C1 segment of cervical spinal cord (tissue), 14 donors: ENCODE measurements around the gene RGS2.
A peak's percentile ranks its signal among the peaks of the same experiment; 100 is the strongest.

Source experiments
- DNase-seq, 14 donors: peaks; one replicate each; lab custom pipeline; 2025; lab: John Stamatoyannopoulos, UW

The RGS2 gene

DNA sequence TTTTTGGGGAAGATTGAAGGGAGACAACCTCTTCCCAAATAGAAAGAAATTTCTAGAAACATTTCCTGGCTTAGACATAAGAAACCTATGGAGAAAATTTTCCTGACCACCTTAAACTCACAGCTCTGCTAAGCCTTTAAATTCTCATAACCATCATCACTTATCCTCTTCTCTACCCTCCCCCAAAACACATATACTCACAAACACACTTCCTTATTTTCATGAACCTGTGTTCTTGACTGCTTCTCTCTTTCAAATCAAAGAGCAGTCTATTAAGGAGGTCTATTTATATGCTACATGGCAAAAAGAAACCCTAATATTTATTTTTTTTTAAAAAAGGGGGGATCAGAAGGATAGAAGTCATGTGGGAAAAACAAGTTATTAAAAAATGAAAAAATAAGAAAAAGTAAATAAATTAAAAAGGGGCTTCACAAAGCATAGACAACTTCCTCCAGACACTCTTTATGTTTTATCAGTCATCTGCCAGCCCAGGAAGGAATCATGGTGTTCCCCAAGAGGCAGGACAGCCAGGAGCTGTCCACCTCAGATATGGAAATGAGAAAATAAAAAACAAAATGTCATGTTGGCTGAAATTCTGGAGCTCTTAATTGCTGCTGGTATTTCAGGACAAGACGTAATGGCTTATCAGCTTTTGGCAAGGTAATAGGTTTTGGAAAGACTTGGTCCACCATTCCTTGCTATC, 12.8 kb upstream of the RGS2 start:
- no peak for DNase-seq

DNA sequence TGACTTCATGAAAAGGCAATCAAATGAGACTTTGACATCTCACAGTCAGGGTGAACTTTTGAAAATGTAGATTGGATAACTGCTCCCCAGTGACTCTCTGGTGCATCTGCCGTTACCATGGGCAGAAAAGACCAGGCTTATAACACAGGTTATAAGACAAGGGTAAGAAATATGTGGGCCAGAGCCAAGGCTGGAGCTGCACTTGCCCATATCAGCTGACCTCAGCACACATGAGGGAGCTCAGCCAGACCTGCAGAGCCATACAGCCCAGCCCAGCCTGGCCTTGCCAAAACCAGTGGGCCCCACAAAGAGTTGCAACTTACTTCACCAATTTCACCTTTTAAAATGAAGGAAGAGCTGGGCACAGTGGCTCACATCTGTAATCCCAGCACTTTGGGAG, 11.7 kb upstream of the RGS2 start:
- no peak for DNase-seq

DNA sequence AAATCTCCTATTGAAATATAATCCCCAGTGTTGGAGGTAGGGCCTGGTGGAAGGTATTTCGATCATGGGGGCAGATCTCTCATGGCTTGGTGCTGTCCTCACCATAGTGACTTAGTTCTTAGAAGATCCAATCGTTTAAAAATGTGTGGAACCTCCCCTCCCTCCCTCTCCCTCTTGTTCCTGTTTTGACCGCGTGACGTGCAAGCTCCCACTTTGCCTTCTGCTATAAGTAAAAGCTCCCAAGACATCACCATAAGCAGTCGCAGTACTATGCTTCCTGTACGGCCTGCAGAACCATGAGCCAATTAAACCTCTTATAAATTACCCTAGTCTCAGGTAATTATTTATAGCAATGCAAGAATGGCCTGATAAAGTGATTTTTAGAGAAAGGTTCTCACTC, 10.9 kb upstream of the RGS2 start:
- no peak for DNase-seq

DNA sequence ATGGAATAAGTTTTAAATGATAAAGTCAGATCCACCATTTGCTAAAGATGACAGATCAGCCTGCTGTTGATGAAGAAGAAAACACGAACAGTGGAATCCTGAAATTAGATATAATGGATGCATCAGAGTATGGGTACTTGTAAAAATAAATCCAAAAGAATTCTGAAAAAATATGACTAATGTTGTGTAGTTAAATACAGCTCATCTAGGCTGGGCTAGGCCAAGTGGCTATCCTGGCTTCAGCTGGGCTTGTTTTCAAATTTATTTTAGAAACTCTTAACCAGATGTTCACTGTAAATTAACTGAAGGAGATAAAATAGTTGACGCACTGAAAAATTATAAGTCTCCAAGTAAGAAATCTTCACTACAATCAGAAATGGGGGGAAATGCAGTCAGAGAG, 7.4 kb upstream of the RGS2 start:
- no peak for DNase-seq

DNA sequence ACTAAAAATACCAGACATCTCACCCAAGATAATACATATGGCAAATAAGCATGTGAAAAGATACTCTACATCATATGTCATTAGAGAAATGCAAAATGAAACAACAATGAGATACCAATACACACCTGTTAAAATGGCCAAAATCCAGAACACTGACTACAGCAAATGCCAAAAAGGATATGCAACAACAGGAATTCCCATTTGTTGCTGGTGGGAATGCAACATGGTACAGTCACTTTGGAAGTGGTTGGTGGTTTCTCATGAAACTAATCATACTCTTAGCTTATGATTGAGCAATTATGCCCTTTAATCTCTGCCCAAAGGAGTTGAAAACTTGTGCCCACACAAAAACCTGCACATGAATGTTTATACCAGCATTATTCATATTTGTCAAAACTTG, 6.4 kb upstream of the RGS2 start:
- DNase-seq, result no peak

DNA sequence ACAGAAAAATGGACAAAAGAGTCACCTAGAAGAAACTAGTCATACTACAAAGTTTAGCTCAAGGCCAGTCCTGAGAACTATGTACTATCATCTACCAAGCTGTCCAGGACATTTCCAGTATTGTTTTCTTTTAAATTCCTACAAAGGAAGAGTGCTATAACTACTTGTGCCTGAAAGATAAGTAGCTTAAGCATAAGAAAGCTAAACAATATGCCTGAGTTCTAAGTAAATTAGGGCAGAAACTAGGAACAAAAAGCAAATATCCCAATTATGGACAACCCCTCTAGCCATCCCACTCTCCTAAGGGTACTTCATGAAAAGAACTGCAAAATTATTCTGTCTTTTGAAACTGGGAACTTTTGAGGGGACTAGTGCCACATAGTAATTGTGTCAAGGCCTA, 5.3 kb upstream of the RGS2 start:
- DNase-seq, result no peak

DNA sequence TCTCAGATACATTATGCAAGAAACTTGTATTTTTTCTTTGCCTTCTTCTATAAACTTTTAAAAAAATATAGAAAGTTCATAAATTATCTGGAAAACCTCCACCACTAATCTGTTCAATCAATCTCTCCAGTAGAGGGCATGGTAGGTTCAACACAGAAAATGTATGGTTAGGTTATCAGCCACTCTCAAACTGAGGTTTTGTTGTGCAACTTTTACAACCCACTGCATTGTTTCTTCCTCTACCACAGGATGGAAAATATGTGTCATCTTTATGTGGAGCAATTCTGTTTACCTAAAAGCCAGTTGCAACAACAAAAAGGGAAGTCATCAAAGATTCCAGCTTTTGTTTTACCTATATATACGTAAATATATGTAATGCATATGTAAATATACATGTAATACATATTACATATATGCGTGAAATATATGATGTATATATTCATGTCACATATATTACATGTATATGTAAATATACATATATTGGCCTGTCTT, 3.0 kb upstream of the RGS2 start:
- no peak for DNase-seq

DNA sequence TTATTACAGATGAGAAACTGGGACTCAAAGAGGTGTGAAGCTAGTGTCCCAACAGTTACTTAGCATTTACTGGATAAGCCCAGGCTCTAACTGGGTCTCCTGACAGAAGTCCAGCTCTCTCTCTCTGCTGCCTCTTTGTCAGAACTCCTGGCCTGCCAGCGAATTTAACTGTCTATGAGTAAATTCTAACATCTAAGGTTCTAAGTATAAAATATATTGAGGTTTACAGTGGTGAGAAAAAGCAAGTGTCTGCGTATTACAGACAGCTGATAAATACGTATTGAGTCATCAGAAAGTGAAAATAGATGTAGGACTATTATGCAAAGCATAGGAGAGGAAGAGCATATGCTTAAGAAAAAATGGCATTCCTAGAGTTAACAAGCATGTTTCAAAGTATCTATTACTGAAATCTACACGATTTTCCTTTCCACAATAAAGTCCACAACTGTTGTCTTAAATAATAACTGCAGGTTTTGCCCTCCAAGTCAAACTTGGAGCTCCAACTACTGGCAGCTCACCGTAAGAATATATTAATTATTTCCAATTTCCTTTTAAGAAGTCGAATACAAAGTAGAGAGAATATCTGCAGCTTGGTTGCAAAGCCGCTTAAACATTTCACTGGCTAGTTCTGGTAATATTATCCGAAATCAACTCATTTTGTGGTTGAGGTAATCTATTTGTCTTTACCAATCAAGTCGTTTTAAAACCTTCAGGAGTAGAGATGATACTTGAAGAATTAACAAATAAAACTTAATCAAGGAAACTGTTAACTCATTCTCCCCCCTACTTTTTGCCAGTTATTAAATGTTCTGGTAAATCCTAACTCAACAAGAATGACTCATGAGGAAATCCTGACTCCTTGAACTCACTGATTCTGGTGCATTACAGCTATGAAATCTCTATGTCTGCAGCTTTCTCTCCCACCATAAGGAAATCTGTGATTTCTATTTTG, 1.4 kb upstream of the RGS2 start:
- DNase-seq, result no peak

DNA sequence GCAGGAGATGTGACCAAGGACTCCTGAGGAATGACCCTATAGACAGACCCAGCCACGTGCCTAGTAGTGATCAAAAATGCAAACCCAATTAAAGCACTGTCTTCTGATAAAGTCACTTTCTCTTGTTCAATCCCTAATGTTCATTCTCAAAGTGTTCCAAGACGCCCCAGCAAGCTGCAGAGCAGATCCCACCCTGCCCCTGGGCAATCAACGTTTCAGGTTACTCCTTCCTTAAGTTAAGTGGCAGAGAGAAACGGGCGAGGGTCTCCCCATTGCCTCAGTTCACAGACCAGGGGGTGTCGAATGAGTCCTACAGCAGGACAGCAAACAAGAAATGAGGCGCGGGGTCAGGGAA, 699 bp upstream of the RGS2 start:
- peak in 4 of 14 donors; percentile 49 to 64 (median 52) for DNase-seq

DNA sequence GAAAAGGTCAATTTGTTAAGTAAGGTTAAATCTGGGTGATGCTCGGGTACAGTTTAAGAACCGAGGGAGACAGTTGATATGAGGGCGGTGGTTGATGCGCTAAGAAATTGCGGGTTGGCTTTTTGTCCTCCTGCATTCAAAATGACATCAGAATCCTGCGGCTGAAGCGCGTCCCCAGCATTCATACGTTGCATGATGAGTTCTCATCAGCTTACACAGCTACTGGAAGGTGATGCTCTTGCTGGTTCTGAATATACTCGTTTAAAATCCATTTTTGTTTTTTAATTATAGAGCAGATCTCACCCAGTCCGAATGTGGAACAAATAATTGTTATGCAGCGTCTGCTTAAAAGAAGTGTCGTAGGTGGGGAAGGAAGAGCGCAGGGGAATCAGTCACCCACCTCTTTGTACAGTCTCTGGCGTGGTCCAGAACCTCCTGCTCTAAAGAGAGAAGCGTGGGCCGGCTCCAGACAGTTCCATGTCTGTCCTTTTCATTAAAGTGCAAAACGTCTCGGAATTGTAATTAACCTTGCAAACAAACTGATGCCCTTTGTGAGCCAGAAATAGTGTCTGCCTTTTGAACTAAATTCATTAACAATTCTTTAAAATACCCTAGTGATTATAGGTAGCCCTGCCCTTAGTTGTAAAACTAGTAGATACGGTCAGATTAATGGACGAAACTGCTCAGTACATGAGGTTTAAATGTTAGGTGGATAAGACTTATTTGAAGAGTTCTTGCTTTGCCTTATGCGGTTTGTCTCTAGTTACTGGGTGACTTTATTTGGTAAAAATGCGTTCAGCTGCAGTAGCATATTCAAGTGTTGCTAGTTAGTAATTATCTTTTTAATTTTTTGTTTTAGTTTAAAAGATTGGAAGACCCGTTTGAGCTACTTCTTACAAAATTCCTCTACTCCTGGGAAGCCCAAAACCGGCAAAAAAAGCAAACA, 741 bp downstream of the RGS2 start:
- peak in 4 of 14 donors; percentile 32 to 81 (median 49) for DNase-seq

DNA sequence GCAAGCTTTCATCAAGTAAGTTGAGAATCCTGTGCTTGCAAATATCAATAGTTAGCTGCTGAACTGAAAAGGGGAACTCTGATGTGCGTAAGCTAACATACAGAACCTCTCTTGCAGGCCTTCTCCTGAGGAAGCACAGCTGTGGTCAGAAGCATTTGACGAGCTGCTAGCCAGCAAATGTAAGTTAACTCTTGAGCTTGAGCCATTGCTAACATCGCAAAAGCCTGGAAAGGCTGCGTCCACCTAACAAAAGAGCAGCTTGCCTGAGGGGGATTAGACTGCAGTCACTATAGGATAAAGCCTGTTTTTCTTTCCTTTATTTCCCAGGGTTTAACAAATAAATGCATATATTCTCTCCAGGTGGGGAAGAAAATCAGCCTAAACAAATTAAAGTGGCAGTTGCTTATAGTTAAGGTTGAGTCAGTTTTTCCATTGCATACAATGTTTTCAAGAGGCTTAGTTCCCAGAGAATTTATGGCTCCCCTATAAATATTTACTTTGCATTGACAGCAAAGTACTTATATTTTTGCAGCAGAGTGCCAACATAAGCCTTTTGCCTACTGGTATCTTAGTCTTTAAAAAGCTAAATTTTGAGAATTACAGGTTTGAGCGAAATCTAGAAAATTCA, 1.5 kb downstream of the RGS2 start:
- DNase-seq, result peak in 6 of 14 donors; percentile 12 to 47 (median 18)

DNA sequence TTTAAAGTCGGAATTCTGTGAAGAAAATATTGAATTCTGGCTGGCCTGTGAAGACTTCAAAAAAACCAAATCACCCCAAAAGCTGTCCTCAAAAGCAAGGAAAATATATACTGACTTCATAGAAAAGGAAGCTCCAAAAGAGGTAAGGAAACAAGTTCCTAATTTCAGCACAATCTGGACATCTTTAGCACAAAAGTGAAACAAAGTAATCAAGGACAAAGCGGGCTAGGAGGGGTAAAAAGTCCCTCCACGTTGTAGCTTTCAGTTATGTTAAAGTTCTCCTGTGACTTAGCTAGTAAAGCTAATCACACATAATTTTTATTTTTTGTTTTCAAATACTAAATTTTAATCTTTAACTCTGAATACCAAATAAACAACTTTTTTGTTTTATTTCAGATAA, 2.2 kb downstream of the RGS2 start:
- DNase-seq, result no peak

DNA sequence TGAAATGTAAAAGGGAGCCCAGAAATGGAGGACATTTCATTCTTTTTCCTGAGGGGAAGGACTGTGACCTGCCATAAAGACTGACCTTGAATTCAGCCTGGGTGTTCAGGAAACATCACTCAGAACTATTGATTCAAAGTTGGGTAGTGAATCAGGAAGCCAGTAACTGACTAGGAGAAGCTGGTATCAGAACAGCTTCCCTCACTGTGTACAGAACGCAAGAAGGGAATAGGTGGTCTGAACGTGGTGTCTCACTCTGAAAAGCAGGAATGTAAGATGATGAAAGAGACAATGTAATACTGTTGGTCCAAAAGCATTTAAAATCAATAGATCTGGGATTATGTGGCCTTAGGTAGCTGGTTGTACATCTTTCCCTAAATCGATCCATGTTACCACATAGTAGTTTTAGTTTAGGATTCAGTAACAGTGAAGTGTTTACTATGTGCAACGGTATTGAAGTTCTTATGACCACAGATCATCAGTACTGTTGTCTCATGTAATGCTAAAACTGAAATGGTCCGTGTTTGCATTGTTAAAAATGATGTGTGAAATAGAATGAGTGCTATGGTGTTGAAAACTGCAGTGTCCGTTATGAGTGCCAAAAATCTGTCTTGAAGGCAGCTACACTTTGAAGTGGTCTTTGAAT, 2.9 kb downstream of the RGS2 start:
- no peak for DNase-seq

DNA sequence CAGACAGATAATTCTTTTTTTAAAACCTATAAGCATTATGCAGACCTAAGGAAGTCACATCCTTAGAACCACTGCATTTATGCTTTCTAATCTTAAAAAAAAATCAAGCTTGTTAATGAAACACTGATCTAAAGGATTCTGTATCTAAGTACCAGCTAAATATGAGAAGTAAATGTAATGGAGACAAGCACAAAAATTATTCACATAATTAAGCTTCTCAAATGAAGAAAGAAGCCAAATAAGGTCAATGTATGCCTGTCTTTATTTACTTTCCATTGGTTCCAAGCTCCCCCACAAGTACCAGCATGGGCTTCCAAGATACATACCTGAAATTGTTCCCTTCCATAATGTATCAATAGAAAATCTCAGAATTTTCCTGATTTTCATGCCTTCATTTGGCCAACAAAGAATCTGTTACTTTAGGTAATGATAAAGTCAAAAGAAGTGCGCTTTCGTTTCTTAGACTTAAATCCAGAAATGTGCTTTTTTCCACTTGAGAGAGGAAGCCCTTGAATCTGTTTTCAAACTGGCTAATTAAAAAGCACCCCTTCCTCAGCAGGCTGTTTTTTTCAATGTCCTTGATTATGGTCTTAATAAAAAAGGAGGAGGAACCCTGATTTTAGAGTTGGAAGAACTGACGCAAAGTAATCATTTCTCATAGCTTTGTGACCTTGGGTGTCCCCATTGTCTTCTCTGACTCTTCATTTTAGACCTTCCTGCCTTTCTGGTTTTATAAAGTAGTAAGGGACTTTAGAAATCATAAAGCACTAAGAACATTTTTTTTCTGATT, 3.8 kb downstream of the RGS2 start:
- no peak for DNase-seq

DNA sequence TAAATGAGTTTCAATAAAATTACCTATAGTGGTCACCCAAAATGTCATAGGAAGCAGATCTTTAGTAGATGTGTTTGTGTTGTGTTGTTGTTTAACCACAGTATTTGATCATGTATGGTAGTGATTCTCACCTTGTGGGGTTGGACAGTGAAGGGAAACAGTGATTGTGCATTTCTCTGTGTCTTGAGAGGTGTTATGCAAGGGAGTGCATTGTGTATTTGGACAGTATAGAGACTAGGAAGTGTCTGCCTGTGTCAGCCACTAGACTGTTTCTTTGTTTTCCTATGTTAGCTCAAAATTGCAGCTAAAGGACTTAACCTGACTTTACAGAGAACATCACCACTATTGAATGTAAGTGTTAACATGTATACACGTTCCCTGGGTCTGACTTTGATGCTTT, 6.0 kb downstream of the RGS2 start:
- DNase-seq, result no peak

DNA sequence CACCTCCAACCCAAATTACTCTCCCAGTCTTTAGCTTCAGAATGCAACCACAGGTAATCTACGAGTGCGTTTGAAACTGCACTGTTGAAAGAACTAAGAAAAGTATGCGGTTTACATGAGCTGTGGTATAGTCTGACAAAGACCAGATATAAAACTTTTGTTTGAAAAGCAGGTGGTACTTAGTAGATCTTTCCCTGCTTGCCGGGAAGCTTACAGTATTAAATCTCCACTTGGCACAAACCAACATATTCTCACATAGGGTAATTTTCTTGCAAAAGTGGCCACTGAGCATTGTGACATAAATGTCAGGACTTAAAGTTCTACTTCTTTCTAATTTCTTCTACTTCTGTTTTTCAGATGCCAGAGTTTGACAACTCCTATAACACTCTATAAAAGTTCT, 8.4 kb downstream of the RGS2 start:
- DNase-seq, result no peak

DNA sequence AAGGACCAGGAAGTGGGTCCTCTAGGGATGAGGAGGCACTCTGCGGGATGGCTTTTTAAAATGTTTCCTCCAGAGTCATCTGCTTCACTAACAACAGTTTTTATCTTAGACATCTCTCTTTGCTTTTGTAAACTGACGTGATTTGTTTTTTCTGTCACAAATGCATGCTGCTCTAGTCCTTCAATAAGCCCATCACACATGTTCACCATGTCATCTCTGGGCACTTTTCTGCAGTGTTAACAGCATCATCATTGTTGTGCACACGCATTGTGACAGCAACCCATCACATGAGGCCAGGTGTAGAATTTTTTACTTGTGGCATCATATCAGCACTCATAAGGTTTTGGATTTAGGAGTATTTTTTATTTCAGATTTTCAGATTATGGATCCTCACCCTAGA, 12.5 kb downstream of the RGS2 start:
- DNase-seq, result no peak

DNA sequence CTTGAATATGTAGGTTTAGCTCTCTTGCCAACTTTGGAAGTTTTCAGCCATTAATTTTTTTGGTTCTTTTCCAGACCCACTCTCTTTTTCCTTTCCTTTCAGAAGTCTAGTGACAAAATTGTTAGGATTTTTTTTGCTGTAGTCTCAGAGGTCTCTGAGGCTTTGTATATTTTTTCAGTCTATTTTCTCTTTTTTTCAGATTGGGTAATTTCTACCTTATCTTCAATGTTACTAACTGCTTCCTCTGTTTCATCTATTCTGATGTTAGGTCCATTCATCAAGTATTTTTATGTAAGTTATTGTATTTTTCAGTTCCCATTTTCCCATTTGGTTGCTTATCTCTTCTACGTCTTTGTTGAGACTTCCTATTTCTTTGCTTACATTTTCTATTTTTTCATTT, 15.7 kb downstream of the RGS2 start:
- no peak for DNase-seq

DNA sequence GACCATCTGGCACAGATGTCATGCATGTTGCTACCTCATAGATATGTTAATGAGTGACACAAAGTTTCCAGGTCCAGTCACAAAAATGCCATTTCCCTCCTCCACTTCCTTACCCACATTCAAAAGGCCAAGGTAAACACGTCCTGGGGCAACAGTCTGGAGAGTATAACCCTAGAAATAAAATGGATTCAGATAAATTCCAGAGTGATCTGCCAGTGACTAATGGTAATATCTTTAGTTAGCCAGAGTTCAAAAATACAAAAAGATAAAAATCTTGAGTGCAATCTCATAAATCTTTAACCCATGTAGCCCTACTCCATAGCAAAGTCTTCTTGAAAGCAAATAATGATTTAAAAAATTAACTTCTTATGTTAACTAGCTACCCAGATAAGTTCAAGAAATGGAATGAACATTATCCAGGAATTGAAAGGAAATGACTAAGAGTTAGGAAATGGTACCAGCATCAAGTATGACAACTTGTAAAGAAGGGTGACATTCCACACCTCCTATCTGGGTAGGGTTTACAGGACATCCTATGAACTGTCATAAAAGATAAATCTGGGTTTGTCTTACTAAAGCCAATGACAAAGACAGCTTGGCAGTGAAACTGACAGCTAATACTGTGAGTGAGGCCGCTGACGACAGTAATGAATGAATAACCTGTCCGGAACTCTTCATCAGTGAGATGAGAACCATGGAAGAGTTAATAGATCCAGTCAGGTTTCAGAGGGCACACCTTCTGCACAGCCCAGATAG, 18.1 kb downstream of the RGS2 start:
- no peak for DNase-seq
